CD4-positive, alpha-beta T cell treated with Interleukin-2 at 100 ng/mL for 4 hours (primary cell): Measurements from ENCODE around the gene CMKLR1.

Experiments
- DNase-seq: peaks from one replicate; pipeline ENCODE4 v3.0.0-alpha.2; 2020; ENCODE audit warnings: low spot score

The CMKLR1 gene

GRCh38 chr12:108260969-108261368 lies 78.1 kb downstream of the CMKLR1 start:
- DNase-seq, result no peak

GRCh38 chr12:108260039-108260438 lies 79.1 kb downstream of the CMKLR1 start:
- DNase-seq, result no peak

DNA sequence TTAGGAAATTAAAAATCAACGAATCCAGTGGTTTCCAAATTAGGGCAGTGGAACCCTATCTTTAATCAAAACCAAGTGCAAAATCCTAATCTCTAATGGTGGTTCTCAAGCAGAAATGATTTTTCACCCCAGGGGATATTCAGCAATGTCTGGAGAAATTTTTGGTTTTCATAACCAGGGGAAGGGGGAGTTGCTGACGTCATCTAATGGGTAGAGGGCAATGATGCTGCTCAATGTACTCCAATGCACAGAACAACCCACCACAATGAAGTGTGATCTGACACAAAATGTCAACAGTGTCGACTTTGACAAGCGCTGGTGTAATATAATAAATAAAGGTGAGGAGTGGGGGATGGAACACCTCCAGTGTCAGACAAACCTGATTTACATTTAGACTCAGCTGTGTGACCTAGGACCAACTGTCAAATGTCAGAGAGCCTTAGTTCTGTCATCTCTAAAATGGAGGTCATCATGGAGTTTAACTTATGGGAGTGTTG lies 81.5 kb downstream of the CMKLR1 start:
- DNase-seq, result no peak

DNA sequence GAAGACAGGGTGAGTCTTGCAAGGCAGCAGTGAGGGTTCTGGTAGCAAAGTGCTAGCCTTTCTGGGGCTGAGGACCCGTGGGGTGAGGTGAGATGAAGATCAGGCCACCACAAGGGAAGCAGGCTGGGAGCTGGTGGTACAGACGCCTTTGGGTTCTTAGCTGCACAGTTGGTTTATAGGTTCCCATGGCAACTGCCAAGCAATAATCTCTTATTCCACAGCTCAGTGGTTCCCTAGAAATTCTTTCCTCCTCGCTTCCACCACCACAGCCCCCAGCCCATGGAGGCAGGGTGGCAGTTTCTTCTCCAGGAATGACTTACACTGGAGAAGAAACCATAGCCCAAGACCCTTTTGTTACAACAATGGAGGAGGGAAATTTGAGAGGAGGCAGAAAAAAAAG lies 82.1 kb downstream of the CMKLR1 start:
- no peak for DNase-seq

DNA sequence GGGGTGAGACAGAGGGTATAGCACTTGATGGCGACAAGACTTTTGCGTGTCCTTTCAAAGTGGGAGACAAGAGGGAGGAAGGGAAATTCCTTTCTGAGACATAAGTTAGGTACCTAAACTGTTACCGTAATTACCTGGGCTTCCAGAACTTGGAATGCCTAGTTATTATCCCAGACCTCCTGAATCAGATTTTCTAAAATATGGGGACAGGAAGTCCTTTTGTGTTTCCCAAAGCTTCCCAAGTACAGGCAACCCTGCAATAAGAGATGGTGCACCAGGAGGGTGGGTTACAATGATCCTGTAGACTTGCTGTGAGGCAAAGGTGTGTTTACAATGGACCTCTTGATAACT lies 83.9 kb downstream of the CMKLR1 start:
- no peak for DNase-seq

DNA sequence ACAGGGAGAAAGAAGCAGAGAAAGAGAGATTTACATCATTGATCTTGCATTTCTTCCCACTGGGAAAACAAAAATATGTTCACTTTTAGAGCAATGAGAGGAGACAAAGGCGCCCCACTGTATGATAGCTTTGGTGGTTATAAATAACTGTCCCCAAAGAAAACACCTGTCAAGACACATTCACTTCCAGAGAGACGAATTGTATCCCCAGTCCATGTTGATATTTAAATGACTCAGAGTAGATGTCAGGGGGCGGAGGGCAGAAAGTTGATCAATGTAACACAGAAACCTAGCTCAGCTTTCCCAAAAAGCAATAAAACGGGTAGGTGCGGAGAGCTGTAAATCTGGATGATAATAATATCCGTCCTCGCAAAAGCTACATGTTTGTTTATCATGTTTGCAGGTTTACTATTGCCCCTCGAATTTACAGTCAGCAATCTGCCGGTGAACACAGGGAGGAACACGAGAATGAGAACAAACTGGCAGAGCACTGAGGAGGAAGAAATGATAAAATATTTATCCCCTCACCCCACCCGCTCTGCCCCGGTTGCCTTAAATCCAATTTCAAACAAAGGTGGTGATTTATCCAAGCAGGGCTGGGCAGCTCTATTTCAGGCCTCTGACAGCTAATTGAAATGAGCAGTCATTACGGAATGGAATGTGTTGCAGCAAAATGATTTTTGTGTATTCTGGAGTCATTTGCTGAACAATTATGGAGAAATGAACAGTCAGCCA lies 84.4 kb downstream of the CMKLR1 start:
- no peak for DNase-seq

DNA sequence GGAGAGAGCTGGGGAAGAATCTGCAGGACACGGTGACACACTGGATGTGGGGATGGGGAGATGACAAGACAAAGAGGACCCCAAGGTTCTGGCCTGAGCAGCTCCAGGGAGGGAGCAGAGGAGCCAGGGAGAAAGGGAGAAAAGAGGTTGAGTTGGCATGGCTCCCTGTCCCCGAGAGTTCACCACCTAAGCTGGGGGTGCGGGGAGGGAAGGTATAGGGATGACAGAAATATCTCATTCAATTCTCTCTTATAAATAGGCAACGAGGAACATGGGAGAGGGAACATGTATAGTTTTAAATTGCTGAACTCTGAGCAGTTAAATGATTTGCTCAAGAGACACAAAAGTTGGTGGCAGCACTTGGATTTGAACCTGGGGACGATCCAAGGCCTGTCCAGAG lies 85.1 kb downstream of the CMKLR1 start:
- DNase-seq, result no peak

GRCh38 chr12:108253540-108253939 lies 85.6 kb downstream of the CMKLR1 start:
- DNase-seq, result no peak

DNA sequence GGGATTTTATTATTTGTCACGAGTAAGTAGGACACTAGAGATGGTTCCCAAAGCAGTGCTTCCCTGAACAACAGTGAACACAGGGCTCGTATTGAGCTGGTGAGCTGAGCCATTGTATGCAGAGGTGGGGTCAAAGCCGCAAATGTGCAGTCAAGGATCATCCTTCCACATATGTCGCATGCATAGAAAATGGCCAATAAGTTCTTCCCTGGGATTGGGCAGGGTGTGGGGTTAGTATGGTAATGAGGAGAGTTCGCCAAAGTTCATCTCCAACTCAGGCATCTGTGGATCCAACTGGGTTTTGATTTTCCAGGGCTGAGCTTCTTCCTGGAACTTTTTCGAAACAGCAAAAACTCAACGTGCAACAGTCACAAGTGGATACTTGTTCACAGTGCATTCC lies 86.6 kb downstream of the CMKLR1 start:
- DNase-seq, result no peak

DNA sequence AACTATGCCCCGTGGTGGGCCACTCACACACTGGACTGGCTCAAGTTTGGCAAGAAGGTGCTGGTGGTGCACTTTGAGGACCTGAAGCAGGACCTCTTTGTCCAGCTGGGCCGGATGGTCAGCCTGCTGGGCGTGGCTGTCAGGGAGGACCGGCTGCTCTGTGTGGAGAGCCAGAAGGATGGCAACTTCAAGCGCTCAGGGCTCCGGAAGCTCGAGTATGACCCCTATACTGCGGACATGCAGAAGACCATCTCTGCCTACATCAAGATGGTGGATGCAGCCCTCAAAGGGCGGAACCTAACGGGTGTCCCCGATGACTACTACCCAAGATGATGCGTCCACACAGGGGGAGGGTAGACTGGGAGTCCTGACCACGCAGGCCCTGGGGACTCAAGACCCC lies 91.1 kb downstream of the CMKLR1 start:
- no peak for DNase-seq

- DNase-seq, result no peak
Observed at GRCh38 chr12:108247130-108247529, 92.0 kb downstream of the CMKLR1 start.

GRCh38 chr12:108241986-108242703 lies 97.0 kb downstream of the CMKLR1 start:
- no peak for DNase-seq

DNA sequence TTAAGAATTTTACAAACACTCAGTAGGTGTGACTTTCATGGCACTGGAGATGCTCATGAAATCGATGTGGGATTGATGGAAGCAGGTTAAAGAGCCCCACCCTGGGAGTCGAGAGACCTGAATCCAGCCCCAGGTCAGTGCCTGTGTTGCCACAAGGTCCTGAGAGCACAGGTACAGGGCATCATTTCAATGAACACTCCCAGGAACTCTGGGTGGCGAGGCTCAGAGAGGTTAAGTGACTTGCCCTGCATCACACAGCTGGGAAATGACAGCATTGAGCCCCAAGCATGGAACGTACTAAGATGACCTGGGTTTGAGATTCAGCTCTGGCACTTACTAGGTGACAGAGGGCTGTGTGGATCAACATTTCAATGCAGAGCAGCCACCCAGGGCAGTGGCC lies 98.2 kb downstream of the CMKLR1 start:
- DNase-seq, result no peak

- DNase-seq, result no peak
Observed at GRCh38 chr12:108240027-108240785, 98.9 kb downstream of the CMKLR1 start.

GRCh38 chr12:108239378-108239777 lies 99.7 kb downstream of the CMKLR1 start:
- DNase-seq, result no peak

DNA sequence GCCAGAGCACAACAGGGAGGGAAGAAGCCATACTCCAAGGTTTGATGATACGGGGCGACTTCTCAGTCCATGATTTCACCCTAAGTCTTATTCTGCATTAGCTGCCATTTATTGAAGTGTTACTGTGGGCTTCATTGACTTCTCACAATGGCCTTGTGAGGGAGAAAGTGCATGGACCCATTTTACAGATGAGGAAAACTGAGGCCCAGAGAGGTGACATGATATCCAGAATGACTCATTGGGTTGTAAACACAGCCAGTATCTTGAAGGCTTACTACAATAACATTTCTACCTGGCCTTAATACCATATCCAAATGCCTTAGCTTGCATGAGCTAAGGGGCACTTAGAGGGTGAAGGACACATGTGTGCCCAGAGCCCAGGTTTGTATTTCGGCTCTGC lies 100.6 kb downstream of the CMKLR1 start:
- DNase-seq, result no peak
